NCI-H82 (cell line): Measurements from ENCODE around the gene CLSTN2.

ENCODE experiments used
- DNase-seq: peaks from one replicate; lab custom pipeline; 2025; lab: John Stamatoyannopoulos, UW

The CLSTN2 gene

GRCh38 chr3:139941580-139941979, 6.6 kb downstream of the CLSTN2 start:
- DNase-seq: no peak

DNA sequence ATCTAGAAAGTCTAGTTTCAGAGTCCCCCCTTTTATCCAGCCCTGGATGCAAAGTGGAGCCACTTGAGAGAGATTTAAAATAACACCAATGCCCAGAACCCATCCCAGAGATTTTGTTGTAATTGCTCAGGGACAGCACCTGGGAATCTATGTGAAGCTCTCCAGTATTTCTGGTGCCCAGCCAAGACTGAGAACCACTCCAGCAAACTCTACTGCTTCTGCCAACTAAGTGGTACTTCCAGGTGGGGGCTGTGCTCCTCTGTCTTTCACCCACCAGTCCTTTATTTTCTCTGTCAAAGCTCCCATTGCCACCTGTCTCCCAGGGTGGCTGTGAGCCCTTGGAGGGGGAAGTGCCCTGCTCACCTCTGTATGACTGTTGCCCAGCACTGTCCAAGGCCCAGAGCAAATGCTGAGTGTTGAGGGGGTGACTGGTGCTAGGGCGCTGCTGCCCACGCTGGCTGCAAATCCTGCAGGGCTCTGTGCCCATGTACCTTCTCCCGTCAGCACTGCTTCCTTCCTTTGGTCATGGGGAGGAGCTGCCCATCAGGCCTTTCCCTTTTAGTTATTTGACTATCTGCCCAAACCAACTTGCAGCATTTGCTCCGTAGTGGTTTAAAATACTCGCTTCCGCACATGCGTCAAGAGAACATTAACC, 9.4 kb downstream of the CLSTN2 start:
- DNase-seq: no peak

DNA sequence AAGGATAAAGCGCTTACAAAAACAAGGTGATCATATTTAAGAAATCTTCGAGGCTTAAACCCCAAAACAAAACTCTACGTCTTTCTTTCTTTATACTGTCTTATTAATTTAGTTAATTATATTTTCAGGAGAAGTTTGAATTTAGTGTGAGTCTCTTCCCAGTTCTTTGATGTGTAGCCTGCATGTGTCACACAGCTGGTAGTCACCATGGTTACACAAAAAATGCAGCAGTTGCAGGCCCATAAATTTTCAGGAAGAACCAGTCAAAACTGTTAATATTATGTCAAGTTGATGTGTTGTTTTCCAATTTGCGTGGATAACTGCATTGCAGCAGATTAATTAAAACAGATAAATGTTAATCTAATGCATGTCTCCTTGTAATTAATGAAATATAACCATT, 10.4 kb downstream of the CLSTN2 start:
- DNase-seq: no peak

- DNase-seq: no peak
These were observed 11.0 kb downstream of the CLSTN2 start for GRCh38 chr3:139945942-139946341.

GRCh38 chr3:139948467-139948866, 13.5 kb downstream of the CLSTN2 start:
- DNase-seq: no peak

GRCh38 chr3:139948898-139949297, 13.9 kb downstream of the CLSTN2 start:
- no peak for DNase-seq

GRCh38 chr3:139953131-139953910, 18.3 kb downstream of the CLSTN2 start:
- DNase-seq: no peak

DNA sequence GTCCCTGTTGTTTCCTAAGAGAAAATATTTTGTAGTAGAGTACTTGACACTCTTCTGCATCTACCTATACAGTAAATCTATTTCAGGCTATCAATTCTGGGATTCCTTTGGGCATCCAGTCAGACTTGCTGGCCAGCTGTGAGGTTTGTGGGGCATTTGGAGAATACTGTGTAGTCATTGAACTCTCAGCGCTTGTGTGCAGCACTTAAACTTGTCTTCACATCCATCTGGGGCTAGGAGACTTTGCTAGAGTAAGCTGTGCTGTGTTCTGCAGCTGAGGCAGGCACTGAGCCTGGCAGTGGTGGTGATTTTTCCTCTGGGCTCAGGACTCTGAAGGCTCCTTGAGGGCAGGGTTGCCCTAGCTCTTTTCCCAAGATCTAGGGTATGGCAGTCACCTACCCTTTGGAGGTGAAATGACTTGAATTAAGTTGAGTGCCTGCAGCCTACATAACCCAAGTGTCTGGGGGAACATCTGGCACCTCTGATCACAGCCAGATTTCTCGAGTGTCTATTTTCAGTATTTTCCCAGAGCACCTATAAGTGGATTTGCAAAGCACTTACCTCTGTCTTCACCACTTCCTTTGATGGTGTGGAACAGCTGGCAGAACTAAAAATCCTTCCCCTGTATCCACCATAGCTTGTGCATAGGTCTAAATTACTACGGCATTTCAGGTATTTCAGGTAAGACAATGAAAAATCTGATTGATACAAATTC, 19.3 kb downstream of the CLSTN2 start:
- peak; percentile 84 for DNase-seq

- no peak for DNase-seq
These were observed 22.9 kb downstream of the CLSTN2 start for GRCh38 chr3:139957844-139958243.

DNA sequence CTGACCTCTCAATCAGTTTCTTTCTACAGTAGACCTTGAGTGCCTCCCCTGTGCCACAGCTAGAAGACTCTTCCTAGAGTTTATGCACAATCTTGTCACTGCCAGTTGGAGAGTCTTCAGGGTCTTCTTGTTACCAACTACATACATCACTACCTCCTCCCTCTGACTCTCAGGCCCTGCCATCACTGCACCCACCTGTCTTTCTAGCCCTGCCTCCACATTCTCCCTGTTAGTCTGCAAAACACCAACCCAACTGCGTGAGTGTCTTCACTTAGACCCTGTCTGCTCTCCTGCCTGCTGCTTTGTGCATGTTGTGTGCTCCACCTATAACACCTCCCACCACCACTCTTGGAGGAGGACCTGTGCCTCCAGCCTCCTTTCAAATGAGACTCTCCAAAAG, 34.4 kb downstream of the CLSTN2 start:
- no peak for DNase-seq

GRCh38 chr3:139970526-139970925, 35.5 kb downstream of the CLSTN2 start:
- no peak for DNase-seq

GRCh38 chr3:139974809-139975425, 39.9 kb downstream of the CLSTN2 start:
- DNase-seq: no peak

DNA sequence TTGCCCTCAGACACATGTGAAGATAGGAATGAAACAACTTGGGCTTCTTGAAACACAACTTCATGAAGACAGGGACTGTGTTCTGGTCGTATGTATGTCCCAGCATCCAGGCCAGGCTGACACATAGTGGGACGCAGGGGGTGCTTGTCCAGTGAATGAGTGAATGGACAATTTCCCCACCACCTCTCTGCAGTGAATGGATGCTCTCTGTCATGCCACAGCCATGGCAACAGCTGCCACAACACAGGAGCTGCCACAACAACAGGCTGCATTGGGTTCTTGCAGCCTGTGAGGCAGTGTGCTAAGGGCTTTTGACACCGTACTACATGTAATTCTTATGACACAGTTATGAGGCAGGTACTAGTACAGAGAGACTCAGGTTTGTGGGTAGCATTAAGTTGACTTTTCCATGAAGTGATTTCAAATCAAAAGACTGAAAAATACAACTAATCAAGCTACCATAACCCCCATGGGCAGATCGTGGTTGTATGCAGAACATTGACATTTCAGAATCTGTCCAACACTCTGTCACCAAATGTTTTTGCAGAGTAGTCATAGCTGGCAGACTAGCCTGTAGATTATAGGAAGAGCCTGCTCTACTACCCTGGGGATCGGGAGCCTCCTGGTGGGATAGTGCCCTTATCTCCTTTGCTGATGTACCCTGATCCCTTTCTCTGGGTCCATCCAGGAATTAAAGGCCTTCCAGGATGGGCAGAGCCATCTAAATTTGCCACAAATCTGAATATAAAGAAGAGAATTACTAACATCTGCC, 40.8 kb downstream of the CLSTN2 start:
- no peak for DNase-seq

DNA sequence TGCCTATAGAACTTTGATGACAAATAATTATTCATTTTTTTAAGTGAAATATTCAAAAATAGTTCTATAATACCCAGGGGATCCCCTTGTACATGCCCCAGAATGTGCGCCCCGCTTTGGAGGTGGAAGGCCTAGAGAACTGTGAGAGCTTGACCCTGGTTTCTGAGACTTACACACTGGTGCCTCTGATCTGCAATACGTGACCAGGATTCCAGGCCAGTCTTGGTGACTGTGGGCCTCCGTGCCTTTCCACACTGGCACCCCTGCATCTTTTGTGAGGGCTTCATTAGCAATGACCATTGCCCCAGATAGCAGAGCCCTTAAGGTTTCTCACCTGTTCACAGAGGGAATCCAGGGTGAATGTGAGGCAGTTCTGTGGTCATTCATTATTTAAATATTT, 44.0 kb downstream of the CLSTN2 start:
- DNase-seq: no peak

GRCh38 chr3:139979991-139980390, 45.0 kb downstream of the CLSTN2 start:
- no peak for DNase-seq

- DNase-seq: peak; percentile 53
These were observed 47.4 kb downstream of the CLSTN2 start for GRCh38 chr3:139982404-139982803.

GRCh38 chr3:139985576-139985975, 50.6 kb downstream of the CLSTN2 start:
- no peak for DNase-seq

DNA sequence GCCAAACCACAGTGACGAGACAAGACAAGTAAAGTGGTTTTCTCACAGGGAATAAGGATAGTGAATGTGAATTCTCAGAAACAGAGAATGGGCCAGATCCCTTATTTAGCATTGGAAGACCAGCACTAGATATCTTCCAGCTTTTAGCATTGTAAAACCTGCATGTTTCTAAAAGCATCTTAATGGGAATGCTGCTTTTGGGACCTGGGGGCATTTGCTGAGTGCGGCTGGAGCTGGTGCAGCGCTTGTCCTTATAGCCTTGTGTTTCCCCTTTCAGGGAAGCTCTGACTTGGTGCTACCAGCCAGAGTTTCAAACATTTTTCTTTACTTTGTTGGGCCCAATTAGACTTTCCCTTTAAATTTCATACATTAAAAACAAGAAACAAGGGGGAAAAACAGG, 52.9 kb downstream of the CLSTN2 start:
- DNase-seq: no peak

DNA sequence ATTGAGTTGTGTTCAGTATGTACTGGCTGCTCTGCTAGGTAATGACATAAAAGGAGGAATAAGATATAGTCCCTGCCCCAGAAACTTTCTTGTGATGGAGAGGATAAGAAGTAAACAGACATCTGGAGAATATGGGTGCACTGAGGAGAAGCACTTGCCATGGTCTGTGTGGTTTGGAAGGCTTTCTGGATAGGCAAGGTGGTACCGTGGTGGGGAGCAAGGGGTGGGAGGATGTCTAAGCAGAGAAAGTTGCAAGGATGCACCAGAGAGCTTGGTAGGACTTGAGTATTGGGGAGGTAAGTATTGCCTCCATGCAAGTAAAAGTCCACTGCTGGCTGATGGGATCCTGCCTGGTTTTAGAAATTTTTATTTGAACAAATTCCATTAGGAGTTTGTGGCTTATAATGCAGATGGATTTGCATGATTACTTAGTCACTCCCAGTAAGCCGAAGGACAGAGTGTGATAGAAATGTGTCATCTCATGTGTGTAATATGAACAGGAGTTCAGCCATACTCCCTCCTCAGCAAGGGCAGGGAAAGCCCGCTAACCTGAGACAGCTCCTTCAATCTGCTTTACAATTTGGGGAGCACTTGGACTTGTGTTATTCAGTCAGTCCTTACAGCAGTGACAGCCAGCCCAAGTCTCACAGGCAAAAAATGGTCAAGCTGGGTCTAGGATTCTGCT, 53.6 kb downstream of the CLSTN2 start:
- no peak for DNase-seq

GRCh38 chr3:139994891-139995290, 59.9 kb downstream of the CLSTN2 start:
- DNase-seq: peak; percentile 82

DNA sequence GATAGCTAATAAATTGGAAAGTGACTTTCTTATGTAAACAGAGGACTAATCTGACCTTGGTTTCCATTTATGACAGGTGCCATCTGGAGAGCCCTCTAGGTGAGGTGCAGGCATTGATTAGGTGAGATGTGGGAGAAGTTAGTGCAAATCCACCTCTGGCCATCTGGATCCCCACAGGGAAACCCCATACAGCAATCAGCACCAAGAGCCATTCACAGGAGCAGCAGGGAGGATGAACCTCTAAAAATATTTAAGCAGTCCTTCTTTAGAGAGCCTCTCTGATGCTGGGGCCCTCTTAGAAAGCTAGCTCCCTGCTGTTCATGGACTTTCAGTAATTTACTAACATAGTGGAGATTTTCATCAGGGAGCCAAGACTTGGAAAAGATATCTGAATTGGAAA, 69.3 kb downstream of the CLSTN2 start:
- DNase-seq: peak; percentile 79
